Measurements from ENCODE around the gene TPBG.

GRCh38 chr6:82371799-82372546 lies 8.4 kb downstream of the TPBG start:
- TF ChIP-seq CTCF (IDR thresholded peaks at IDR 0.05), result no peak
- no peak for TF ChIP-seq POLR2A (IDR thresholded peaks at IDR 0.05)
